HL-60 (cell line): ENCODE data around the gene GGA3.

Source experiments
- CTCF ChIP-seq: IDR thresholded peaks from one replicate; pipeline ENCODE4 v1.5.1; 2011; ENCODE audit warnings: low read length, control low read depth, inconsistent platforms; ENCODE audit not compliant: insufficient read depth
- GABPA ChIP-seq: IDR thresholded peaks from 2 replicates; pipeline ENCODE4 v1.6.1; 2012; ENCODE audit warnings: low read depth
- POLR2AphosphoS5 ChIP-seq: IDR thresholded peaks from 2 replicates; pipeline ENCODE4 v1.6.1; 2012; ENCODE audit warnings: low read depth
- REST ChIP-seq: IDR thresholded peaks from 2 replicates; pipeline ENCODE4 v1.6.1; 2012; ENCODE audit warnings: low read depth; ENCODE audit not compliant: insufficient replicate concordance
- SPI1 ChIP-seq: IDR thresholded peaks from 2 replicates; pipeline ENCODE4 v1.6.1; 2012; ENCODE audit warnings: low read depth, mild to moderate bottlenecking, borderline replicate concordance

- TF ChIP-seq CTCF (no peak), SPI1 (no peak), POLR2AphosphoS5 (no peak), GABPA (no peak), REST (no peak)
These were observed 9.2 kb downstream of the GGA3 start for GRCh38 chr17:75252039-75252816.
